GM12891 (cell line): ENCODE results near the gene SLC35G3.

ENCODE experiments used
- DNase-seq: peaks from one replicate; pipeline ENCODE4 v3.0.0; 2011; ENCODE audit warnings: low spot score; ENCODE audit not compliant: insufficient read length
- FAIRE-seq: peaks from 2 replicates; lab custom pipeline; 2011; peaks lifted over from hg19 to GRCh38; lab: Jason Lieb, UNC
- PAX5 ChIP-seq: IDR thresholded peaks from 2 replicates; pipeline ENCODE4 v1.6.1; 2011; ENCODE audit warnings: low read length, moderate library complexity, mild to moderate bottlenecking; ENCODE audit not compliant: insufficient read depth, severe bottlenecking
- POLR2A ChIP-seq: IDR thresholded peaks from 2 replicates; pipeline ENCODE4 v1.6.1; 2011; ENCODE audit warnings: low read depth, low read length, control low read depth
- POLR2AphosphoS5 ChIP-seq: IDR thresholded peaks from 2 replicates; pipeline ENCODE4 v1.6.1; 2011; ENCODE audit warnings: low read depth, low read length, control low read depth
- POU2F2 ChIP-seq: IDR thresholded peaks from 2 replicates; pipeline ENCODE4 v1.6.1; 2011; ENCODE audit warnings: low read depth, mild to moderate bottlenecking, control low read depth, low read length, moderate library complexity
- SPI1 ChIP-seq: IDR thresholded peaks from 2 replicates; pipeline ENCODE4 v1.6.1; 2011; ENCODE audit warnings: low read depth, low read length, control low read depth
- TAF1 ChIP-seq: IDR thresholded peaks from 2 replicates; pipeline ENCODE4 v1.6.1; 2011; ENCODE audit warnings: low read depth, low read length, control low read depth

SLC35G3 gene

DNA sequence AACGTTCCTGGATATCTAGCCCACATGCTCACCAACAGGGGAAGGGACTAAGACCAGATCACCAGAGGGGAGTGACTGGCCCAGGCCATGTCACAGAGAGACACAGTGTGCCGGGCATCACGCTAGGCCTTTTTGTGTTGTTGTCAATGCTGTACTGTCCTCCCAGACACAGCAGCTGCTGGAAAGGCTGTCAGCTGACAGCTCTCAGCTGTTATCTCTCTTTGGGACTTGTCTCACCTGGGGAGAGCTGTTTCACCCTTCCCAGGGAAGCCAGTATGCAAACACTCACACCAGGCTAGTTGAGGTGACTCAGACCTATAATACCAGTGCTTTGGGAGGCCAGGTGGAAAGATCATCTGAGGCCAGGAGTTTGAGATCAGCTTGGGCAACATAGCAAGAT is 27.1 kb downstream of the SLC35G3 start:
- DNase-seq, result no peak
- no peak for FAIRE-seq
- TF ChIP-seq TAF1, result no peak
- no peak for TF ChIP-seq POLR2A
- no peak for TF ChIP-seq SPI1

GRCh38 chr17:35166526-35166925 is 27.7 kb downstream of the SLC35G3 start:
- DNase-seq (no peak), FAIRE-seq (no peak)
- TF ChIP-seq POLR2AphosphoS5 (no peak), POU2F2 (no peak), SPI1 (no peak), TAF1 (no peak), POLR2A (no peak), PAX5 (no peak)

- DNase-seq (no peak), FAIRE-seq (no peak)
- TF ChIP-seq PAX5, result no peak
- TF ChIP-seq POU2F2, result no peak
- TF ChIP-seq TAF1, result no peak
- TF ChIP-seq SPI1, result no peak
- no peak for TF ChIP-seq POLR2AphosphoS5
- TF ChIP-seq POLR2A, result no peak
These were observed 29.5 kb downstream of the SLC35G3 start for GRCh38 chr17:35164716-35165115.

DNA sequence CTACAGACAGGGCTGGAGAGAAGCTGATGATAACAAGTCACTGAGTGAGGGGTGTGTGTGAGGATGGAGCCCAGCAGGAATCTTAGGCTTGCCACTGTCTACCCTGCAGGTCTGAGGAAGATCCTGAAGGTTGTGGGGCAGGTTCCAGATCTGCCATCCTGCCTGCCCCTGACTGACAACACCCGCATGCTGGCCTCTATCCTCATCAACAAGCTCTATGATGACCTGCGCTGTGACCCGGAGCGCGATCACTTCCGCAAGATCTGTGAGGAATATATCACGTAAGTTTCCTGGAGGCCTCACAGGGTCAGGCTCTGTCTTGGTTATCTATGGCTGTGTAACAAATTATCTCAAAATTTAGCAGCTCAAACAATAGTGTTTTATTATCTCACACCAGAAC is 30.3 kb downstream of the SLC35G3 start:
- no peak for TF ChIP-seq POLR2AphosphoS5
- TF ChIP-seq POU2F2, result no peak
- no peak for TF ChIP-seq PAX5
- no peak for TF ChIP-seq TAF1
- no peak for TF ChIP-seq SPI1
- DNase-seq (no peak), FAIRE-seq (no peak)

GRCh38 chr17:35162755-35163154 is 31.4 kb downstream of the SLC35G3 start:
- DNase-seq, result no peak
- TF ChIP-seq PAX5 (no peak), TAF1 (no peak), POLR2A (no peak), POU2F2 (no peak), SPI1 (no peak), POLR2AphosphoS5 (no peak)
- FAIRE-seq, result no peak

DNA sequence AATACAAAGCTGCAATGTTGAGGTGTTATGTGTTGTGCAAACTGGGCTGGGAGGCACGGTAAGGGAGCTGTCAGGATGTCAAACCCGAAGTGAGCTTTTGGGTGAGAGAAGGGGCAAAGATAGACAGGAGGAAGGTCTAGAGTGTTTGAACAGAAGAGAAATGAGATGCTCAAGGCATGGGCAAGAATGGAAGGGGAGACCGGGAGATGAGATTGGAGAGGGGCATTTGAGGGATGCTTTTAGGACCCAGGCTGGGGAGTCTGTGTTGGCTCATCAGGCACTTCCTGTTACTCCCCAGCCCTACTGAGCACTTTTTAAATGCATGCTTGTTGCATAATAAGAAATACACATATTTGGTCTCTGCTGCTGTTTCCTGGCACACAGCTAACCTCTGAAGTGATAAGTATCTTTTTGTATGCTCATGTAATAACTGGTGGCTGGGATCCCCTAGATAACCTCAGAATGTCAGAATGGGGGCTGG is 32.9 kb downstream of the SLC35G3 start:
- TF ChIP-seq POU2F2 (no peak), SPI1 (no peak), TAF1 (no peak), POLR2A (no peak), PAX5 (no peak), POLR2AphosphoS5 (no peak)
- DNase-seq (no peak), FAIRE-seq (no peak)

GRCh38 chr17:35160354-35161201 is 33.6 kb downstream of the SLC35G3 start:
- no peak for FAIRE-seq
- TF ChIP-seq PAX5 (no peak), SPI1 (no peak), POU2F2 (no peak), POLR2AphosphoS5 (no peak), TAF1 (no peak), POLR2A (no peak)

GRCh38 chr17:35159940-35160339 is 34.3 kb downstream of the SLC35G3 start:
- FAIRE-seq (no peak), DNase-seq (no peak)
- TF ChIP-seq POLR2AphosphoS5 (no peak), TAF1 (no peak), POLR2A (no peak), SPI1 (no peak), PAX5 (no peak), POU2F2 (no peak)

More at GRCh38 chr17:35160354-35161201, 33.6 kb downstream of the SLC35G3 start:
- no peak for DNase-seq

DNA sequence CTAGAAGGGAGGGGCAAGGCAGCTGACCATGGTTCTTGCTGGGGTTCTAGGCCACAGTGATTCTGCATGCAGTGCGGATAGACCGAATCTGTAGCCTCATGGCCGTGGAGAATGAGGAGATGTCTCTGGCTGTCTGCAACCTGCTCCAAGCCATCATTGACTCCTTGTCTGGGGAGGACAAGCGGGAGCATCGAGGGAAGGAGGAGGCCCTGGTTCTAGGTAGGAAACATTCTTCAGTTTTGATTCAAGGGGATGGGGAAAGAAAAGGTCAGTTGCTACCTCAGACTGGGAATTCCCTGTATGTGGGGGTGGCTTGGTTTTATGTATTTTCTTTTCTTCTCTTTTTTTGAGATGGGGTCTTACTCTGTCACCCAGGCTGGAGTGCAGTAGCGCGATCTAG is 38.9 kb downstream of the SLC35G3 start:
- FAIRE-seq (no peak), DNase-seq (no peak)
- TF ChIP-seq SPI1 (no peak), POLR2AphosphoS5 (no peak), POLR2A (no peak), POU2F2 (no peak), TAF1 (no peak), PAX5 (no peak)
